ENCODE measurements around the gene FARS2.

GRCh38 chr6:5278565-5279120 is 17.3 kb downstream of the FARS2 start:
- TF ChIP-seq EZH2 (IDR thresholded peaks at IDR 0.05; ENCODE audit: low read length) (no peak), CTCF (optimal IDR thresholded peaks at IDR 0.05 in 1 of 3, IDR thresholded peaks at IDR 0.05 in 1 of 3, conservative IDR thresholded peaks at IDR 0.05 in 1 of 3; ENCODE audit: extremely low read depth in 1 of 3, insufficient read depth in 2 of 3, low read length in 3 of 3) (no peak)
